Fibroblast of pulmonary artery (primary cell): Measurements from ENCODE around the gene CSRNP3.

Source experiments
- DNase-seq: peaks from one replicate; pipeline ENCODE4 v3.0.0-alpha.2; 2010; ENCODE audit warnings: low read depth
- H3K4me3 ChIP-seq: replicated peaks from 2 replicates; pipeline ENCODE4 v1.5.1; 2011; ENCODE audit warnings: low read depth, mild to moderate bottlenecking, control low read depth, low read length, moderate library complexity
- CTCF ChIP-seq: IDR thresholded peaks from 2 replicates; pipeline ENCODE4 v1.5.1; 2011; ENCODE audit warnings: mild to moderate bottlenecking, control low read depth, low read length, inconsistent platforms; ENCODE audit errors: missing control alignments

CSRNP3 gene

GRCh38 chr2:165563468-165564225 is 94.1 kb downstream of the CSRNP3 start:
- no peak for TF ChIP-seq CTCF
- DNase-seq, result no peak
- H3K4me3 ChIP-seq, result no peak overlapping the region

GRCh38 chr2:165566008-165566407 is 96.5 kb downstream of the CSRNP3 start:
- H3K4me3 ChIP-seq, result no peak overlapping the region
- TF ChIP-seq CTCF, result no peak
- no peak for DNase-seq

GRCh38 chr2:165567273-165567672 is 97.8 kb downstream of the CSRNP3 start:
- TF ChIP-seq CTCF, result no peak
- DNase-seq, result no peak
- no peak overlapping the region for H3K4me3 ChIP-seq

- TF ChIP-seq CTCF, result no peak
- H3K4me3 ChIP-seq, result no peak overlapping the region
- no peak for DNase-seq
Measured at GRCh38 chr2:165568361-165568760, 98.9 kb downstream of the CSRNP3 start.

- H3K4me3 ChIP-seq, result no peak overlapping the region
- TF ChIP-seq CTCF, result no peak
- no peak for DNase-seq
Measured at GRCh38 chr2:165571477-165571876, 102.0 kb downstream of the CSRNP3 start.

GRCh38 chr2:165572151-165572550 is 102.7 kb downstream of the CSRNP3 start:
- no peak overlapping the region for H3K4me3 ChIP-seq
- no peak for DNase-seq
- no peak for TF ChIP-seq CTCF
